H1 (cell line): ENCODE data around the gene CHPF2. TPM values are rescaled to one million over a fixed set of nuclear protein-coding genes. Genes with fewer than 3 reads are reported as not detected.

Experiments used
- CTCF ChIA-PET: fragments of 300-600 bp; sonication (Branson Sonifier 250); formaldehyde crosslinking; loops from one replicate; lab custom pipeline; 2021; ENCODE audit not compliant: partially characterized antibody; lab: Charles Lee
- POLR2A ChIA-PET: fragments of 300-600 bp; sonication (Branson Sonifier 250); formaldehyde crosslinking; loops from one replicate; lab custom pipeline; 2021; ENCODE audit warnings: inconsistent platforms; ENCODE audit not compliant: partially characterized antibody; lab: Charles Lee
- DNase-seq, 2 experiments: peaks; one replicate each; pipeline versions ENCODE4 v3.0.0 to v3.0.0-alpha.2; 2010 to 2022; ENCODE audit warnings: low spot score in 2 of 2, low read depth in 1 of 2, mixed read lengths in 1 of 2
- FAIRE-seq: peaks from 2 replicates; lab custom pipeline; 2011; peaks lifted over from hg19 to GRCh38; lab: Jason Lieb, UNC
- H2AFZ ChIP-seq: 2 replicates; pipeline ENCODE4 v1.8.1; 2012; ENCODE audit warnings: low read length, inconsistent platforms
- H2AK5ac ChIP-seq: 2 replicates; pipeline ENCODE4 v1.6.1; 2013; ENCODE audit warnings: low read depth, low read length
- H2BK120ac ChIP-seq: replicated peaks from 2 replicates; pipeline ENCODE3; 2013; ENCODE audit warnings: low read depth, low read length, inconsistent platforms
- H2BK12ac ChIP-seq: 2 replicates; pipeline ENCODE4 v1.6.1; 2013; ENCODE audit warnings: low read depth, low read length
- H2BK15ac ChIP-seq: 2 replicates; pipeline ENCODE4 v1.6.1; 2013; ENCODE audit warnings: low read length
- H2BK20ac ChIP-seq: 2 replicates; pipeline ENCODE4 v1.6.1; 2013; ENCODE audit warnings: low read length
- H2BK5ac ChIP-seq: 2 replicates; pipeline ENCODE4 v1.6.1; 2013; ENCODE audit warnings: low read depth, low read length
- H3K14ac ChIP-seq: 2 replicates; pipeline ENCODE4 v1.6.1; 2013; ENCODE audit warnings: inconsistent platforms; ENCODE audit not compliant: insufficient read length
- H3K18ac ChIP-seq: 2 replicates; pipeline ENCODE4 v1.6.1; 2013; ENCODE audit warnings: low read length; ENCODE audit errors: extremely low read depth
- H3K23ac ChIP-seq: 2 replicates; pipeline ENCODE4 v1.6.1; 2013; ENCODE audit warnings: inconsistent platforms; ENCODE audit not compliant: insufficient read length
- H3K23me2 ChIP-seq: 2 replicates; pipeline ENCODE4 v1.6.1; 2013; ENCODE audit warnings: low read depth, low read length
- H3K27ac ChIP-seq: 2 replicates; pipeline ENCODE4 v1.6.1; 2011; ENCODE audit warnings: low read depth, low read length, inconsistent platforms
- H3K27me3 ChIP-seq, 4 experiments: replicated peaks in 1 of 4; 1 replicate in 1 of 4; 2 replicates in 3 of 4; pipeline versions ENCODE4 v1.6.1 to v1.8.1; 2011 to 2013; ENCODE audit warnings: low read length in 3 of 4, mild to moderate bottlenecking in 3 of 4, inconsistent platforms in 2 of 4, mixed read lengths in 2 of 4, moderate library complexity in 1 of 4; ENCODE audit not compliant: control insufficient read depth in 3 of 4, insufficient read depth in 3 of 4; ENCODE audit errors: extremely low read depth in 1 of 4
- H3K36me3 ChIP-seq, 4 experiments: 2 replicates each; pipeline versions ENCODE4 v1.6.1 to v1.8.1; 2011 to 2013; ENCODE audit warnings: mild to moderate bottlenecking in 4 of 4, low read length in 3 of 4, moderate library complexity in 2 of 4, control low read depth in 1 of 4, inconsistent platforms in 1 of 4; ENCODE audit not compliant: insufficient read depth in 4 of 4, control insufficient read depth in 2 of 4
- H3K4ac ChIP-seq: replicated peaks from 2 replicates; pipeline ENCODE3; 2013; ENCODE audit warnings: low read length, low read depth, mixed read lengths, inconsistent platforms; ENCODE audit not compliant: insufficient read length
- H3K4me1 ChIP-seq, 4 experiments: replicated peaks in 1 of 4; 1 replicate in 1 of 4; 2 replicates in 3 of 4; pipeline versions ENCODE4 v1.6.1 to v1.8.1; 2011 to 2013; ENCODE audit warnings: low read length in 3 of 4, inconsistent platforms in 2 of 4, mixed read lengths in 1 of 4; ENCODE audit not compliant: insufficient read depth in 4 of 4, control insufficient read depth in 3 of 4
- H3K4me2 ChIP-seq, 2 experiments: 2 replicates each; pipeline versions ENCODE4 v1.6.1 to v1.8.1; 2011 to 2013; ENCODE audit warnings: low read depth in 2 of 2, low read length in 2 of 2, control low read depth in 1 of 2, inconsistent platforms in 1 of 2, mild to moderate bottlenecking in 1 of 2; ENCODE audit not compliant: insufficient read depth in 1 of 2
- H3K4me3 ChIP-seq, 4 experiments: fragments of 200-600, 300-600 bp in 1 of 4; sonication (generic), shearing (Covaris generic), sonication (Bioruptor Twin) in 1 of 4; 2 replicates each; pipeline versions ENCODE4 v1.5.1 to v1.8.1; 2011 to 2016; ENCODE audit warnings: low read length in 4 of 4, low read depth in 3 of 4, control low read depth in 2 of 4, inconsistent platforms in 2 of 4, mild to moderate bottlenecking in 2 of 4, mixed read lengths in 1 of 4, moderate library complexity in 1 of 4; ENCODE audit not compliant: insufficient read depth in 2 of 4; ENCODE audit errors: extremely low read depth in 1 of 4
- H3K56ac ChIP-seq: replicated peaks from 2 replicates; pipeline ENCODE3; 2013; ENCODE audit warnings: low read depth, mild to moderate bottlenecking, mixed read lengths, low read length, inconsistent platforms; ENCODE audit not compliant: insufficient read length
- H3K79me1 ChIP-seq: 2 replicates; pipeline ENCODE4 v1.6.1; 2013; ENCODE audit warnings: low read depth, low read length, control low read depth
- H3K79me2 ChIP-seq, 2 experiments: 2 replicates each; pipeline versions ENCODE4 v1.6.1 to v1.8.1; 2012 to 2013; ENCODE audit warnings: low read length in 2 of 2, mild to moderate bottlenecking in 2 of 2, inconsistent platforms in 1 of 2; ENCODE audit not compliant: insufficient read depth in 2 of 2, control insufficient read depth in 1 of 2
- H3K9ac ChIP-seq, 4 experiments: replicated peaks in 1 of 4; 1 replicate in 1 of 4; 2 replicates in 3 of 4; pipeline versions ENCODE4 v1.6.1 to v1.8.1; 2011 to 2013; ENCODE audit warnings: low read depth in 3 of 4, low read length in 3 of 4, control low read depth in 2 of 4, mild to moderate bottlenecking in 2 of 4, moderate library complexity in 2 of 4, inconsistent platforms in 1 of 4; ENCODE audit errors: extremely low read depth in 1 of 4
- H3K9me3 ChIP-seq, 2 experiments: 2 replicates each; pipeline versions ENCODE4 v1.6.1 to v1.8.1; 2012 to 2013; ENCODE audit warnings: mild to moderate bottlenecking in 2 of 2, moderate library complexity in 2 of 2, control low read depth in 1 of 2, inconsistent platforms in 1 of 2, low read depth in 1 of 2, low read length in 1 of 2, mixed read lengths in 1 of 2; ENCODE audit not compliant: insufficient read depth in 2 of 2
- H4K20me1 ChIP-seq, 2 experiments: replicated peaks in 1 of 2; 2 replicates each; pipeline versions ENCODE3 to v1.8.1; 2011 to 2013; ENCODE audit warnings: inconsistent platforms in 2 of 2, low read length in 2 of 2, mild to moderate bottlenecking in 1 of 2; ENCODE audit not compliant: insufficient read depth in 2 of 2, control insufficient read depth in 1 of 2
- H4K5ac ChIP-seq: 2 replicates; pipeline ENCODE4 v1.6.1; 2013; ENCODE audit warnings: low read length, low read depth, mixed read lengths, inconsistent platforms; ENCODE audit not compliant: insufficient read length
- H4K8ac ChIP-seq: 2 replicates; pipeline ENCODE4 v1.8.0; 2013; ENCODE audit warnings: mild to moderate bottlenecking, moderate library complexity, low read length, inconsistent platforms; ENCODE audit not compliant: insufficient read depth; ENCODE audit errors: extremely low read depth
- H4K91ac ChIP-seq: replicated peaks from 2 replicates; pipeline ENCODE3; 2013; ENCODE audit warnings: low read length, mixed read lengths, inconsistent platforms; ENCODE audit not compliant: insufficient read length
- CEBPB ChIP-seq: IDR thresholded peaks from 2 replicates; pipeline ENCODE4 v1.6.1; 2012; ENCODE audit warnings: low read depth, low read length
- GTF2F1 ChIP-seq: IDR thresholded peaks from 2 replicates; pipeline ENCODE4 v1.6.1; 2012; ENCODE audit warnings: low read depth, low read length, improper control_type of control experiment, borderline replicate concordance
- HDAC2 ChIP-seq, 2 experiments: fragments of 300-600 bp in 1 of 2; sonication (generic) in 1 of 2; IDR thresholded peaks; 2 replicates each; pipeline ENCODE4 v1.6.1; 2011 to 2012; ENCODE audit warnings: low read depth in 2 of 2, low read length in 2 of 2, mild to moderate bottlenecking in 2 of 2, moderate library complexity in 2 of 2, borderline replicate concordance in 1 of 2, inconsistent platforms in 1 of 2
- HDAC6 ChIP-seq: IDR thresholded peaks from one replicate; pipeline ENCODE4 v1.7.1; 2012; ENCODE audit warnings: low read depth, mild to moderate bottlenecking, inconsistent platforms, low read length, moderate library complexity
- MAFK ChIP-seq: IDR thresholded peaks from 2 replicates; pipeline ENCODE4 v1.6.1; 2012; ENCODE audit warnings: low read depth, mild to moderate bottlenecking, improper control_type of control experiment, low read length
- POLR2A ChIP-seq, 2 experiments: IDR thresholded peaks; 1 replicate in 1 of 2; 2 replicates in 1 of 2; pipeline ENCODE4 v1.6.1; 2011; ENCODE audit warnings: low read depth in 2 of 2, low read length in 2 of 2, mild to moderate bottlenecking in 2 of 2; ENCODE audit errors: control extremely low read depth in 1 of 2
- RAD21 ChIP-seq, 2 experiments: IDR thresholded peaks in 1 of 2; conservative IDR thresholded peaks in 1 of 2; 2 replicates each; pipeline ENCODE4 v1.6.1; 2011; ENCODE audit warnings: low read depth in 2 of 2, low read length in 2 of 2, improper control_type of control experiment in 1 of 2, inconsistent platforms in 1 of 2, mild to moderate bottlenecking in 1 of 2, moderate library complexity in 1 of 2
- SAP30 ChIP-seq: fragments of 300-600 bp; sonication (generic); IDR thresholded peaks from 2 replicates; pipeline ENCODE4 v1.7.1; 2012; ENCODE audit warnings: low read length, moderate library complexity, mild to moderate bottlenecking, inconsistent platforms; ENCODE audit not compliant: insufficient read depth, insufficient replicate concordance
- WGBS, 2 experiments: shearing (Covaris generic) in 1 of 2; methylation state at CpG; one replicate each; pipeline versions ENCODE4 v1.1.6 to v1.1.7; 2013 to 2015; ENCODE audit warnings: low lambda C conversion rate in 2 of 2, mixed read lengths in 2 of 2, inconsistent platforms in 1 of 2, low coverage in 1 of 2, missing lambda C conversion rate in 1 of 2; ENCODE audit not compliant: insufficient replicate concordance in 2 of 2, insufficient coverage in 1 of 2, insufficient read length in 1 of 2; ENCODE audit errors: extremely low coverage in 1 of 2, missing lambda C conversion rate in 1 of 2; 5-methylcytosine and 5-hydroxymethylcytosine counted together
- polyA plus RNA-seq, 7 experiments: library from polyadenylated mRNA; depleted of rRNA in 3 of 7; stranded (reverse) in 5 of 7; unstranded in 2 of 7; fragments of >200 nt in 5 of 7; fragments of 200-250 nt in 2 of 7; gene quantifications; 1 replicate in 5 of 7; 2 replicates in 1 of 7; 4 replicates in 1 of 7; pipeline versions ENCODE4 v1.2.1 to v1.2.3, GENCODE V29; 2011 to 2013; ENCODE audit warnings: missing spikeins in 2 of 7, mixed read lengths in 2 of 7
- total RNA-seq: library from RNA; stranded (reverse); fragmentation: NEBNext Ultra II Directional; extraction: Animal tissue kit (Norgen Biotek cat#: 25700); gene quantifications from 2 replicates; pipeline ENCODE4 v1.2.1, GENCODE V29; 2021
- TF ChIP-seq, protein P1 (sequence below), 3 experiments: IDR thresholded peaks; 1 replicate in 2 of 3; 2 replicates in 1 of 3; pipeline versions ENCODE4 v1.5.1 to v1.6.1; 2011; ENCODE audit warnings: low read length in 3 of 3, mild to moderate bottlenecking in 3 of 3, inconsistent platforms in 2 of 3, low read depth in 1 of 3, moderate library complexity in 1 of 3; ENCODE audit not compliant: insufficient read depth in 1 of 3; ENCODE audit errors: control extremely low read depth in 1 of 3

The CHPF2 gene
- total and polyA plus RNA-seq, 2 of the 8 experiments (the other 6 are each of a cell fraction or from before 2014, with no cell fraction given), result 14.4 to 20.6 TPM

DNA sequence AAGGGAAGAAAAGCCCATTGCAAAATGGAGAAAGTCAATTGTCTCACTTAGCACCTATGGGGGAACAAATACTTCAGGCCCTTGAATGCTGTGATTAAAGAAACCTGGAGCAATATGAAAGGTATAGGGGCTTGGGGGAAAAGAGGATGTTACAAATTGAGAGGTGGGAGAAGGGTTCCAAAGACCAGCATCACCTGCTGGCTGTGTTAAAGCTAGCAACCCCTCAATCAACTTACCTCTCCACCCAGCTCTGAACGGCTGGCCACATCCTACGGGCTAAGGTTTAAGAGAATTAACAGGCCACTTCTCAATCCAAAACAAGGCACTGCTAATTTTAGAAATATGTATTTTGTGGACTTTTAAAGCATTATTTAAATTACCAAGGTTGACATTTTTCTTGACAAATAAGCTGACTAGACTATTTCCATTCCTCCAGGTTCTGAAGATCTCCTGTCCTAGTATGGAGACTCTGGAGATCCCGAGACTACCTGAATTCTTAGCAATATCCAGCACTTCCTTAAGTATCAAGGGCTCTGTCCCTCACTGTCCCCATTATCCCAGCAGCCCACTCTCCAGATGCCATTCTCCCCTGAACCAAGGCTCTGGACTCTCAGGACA is 21.0 kb upstream of the CHPF2 start:
- Histone ChIP-seq H3K18ac (no peak overlapping the region), H3K79me1 (no peaks in the 10 kb centered on the region), H4K5ac (no peak overlapping the region), H4K20me1 (peaks cover 5 to 6% of the 10 kb centered on the region in 2 experiments), H3K27me3 (no peaks in the 10 kb centered on the region), H2BK15ac (no peak overlapping the region), H3K36me3 (peaks cover 24 to 37% (median 29%) of the 10 kb centered on the region in 4 experiments), H3K23me2 (no peaks in the 10 kb centered on the region), H4K8ac (no peak overlapping the region), H4K91ac (no peak overlapping the region), H2BK5ac (no peak overlapping the region), H2BK20ac (no peak overlapping the region), H2AFZ (no peak overlapping the region), H3K27ac (no peak overlapping the region), H3K4ac (no peak overlapping the region), H3K23ac (no peak overlapping the region), H2AK5ac (no peak overlapping the region), H3K56ac (no peak overlapping the region), H3K9ac (no peak overlapping the region), H2BK12ac (no peak overlapping the region), H3K4me2 (no peak overlapping the region; a peak in 1 of 4 replicates), H3K14ac (no peak overlapping the region), H3K9me3 (no peaks in the 10 kb centered on the region), H3K79me2 (no peaks in the 10 kb centered on the region), H2BK120ac (no peak overlapping the region), H3K4me1 (peaks cover 0 to 6% (median 3%) of the 10 kb centered on the region in 4 experiments; a peak in 4 of 7 replicates), H3K4me3 (no peak overlapping the region)
- ChIA-PET POLR2A (interaction anchor here (0.9 to 5.7 kb wide), 10 partner anchors 9 to 49 kb away, joined by 3 to 36 read pairs (median 4); partner anchors contain the start of gene ABCF2), CTCF (interaction anchor here (0.7 to 4.0 kb wide), 12 partner anchors 9 to 110 kb away, joined by 3 to 25 read pairs (median 4); no protein-coding TSS in a partner anchor)
- DNase-seq (no peak), FAIRE-seq (no peak)
- 90% methylated on average over 3 of the region's 3 CpGs; no CpG with 5 or more reads in 1 of the 2 experiments for WGBS, 2 experiments
- TF ChIP-seq GTF2F1, result no peak
- TF ChIP-seq MAFK, result peak; percentile 60; the same call in 1 of the 2 replicates
- no peak; a peak in 1 of 3 replicates for TF ChIP-seq POLR2A (IDR thresholded peaks at IDR 0.05; ENCODE audit: control extremely low read depth in 1 of 2, low read depth in 2 of 2, low read length in 2 of 2)
- no peak for TF ChIP-seq CEBPB
- TF ChIP-seq, protein P1, sequence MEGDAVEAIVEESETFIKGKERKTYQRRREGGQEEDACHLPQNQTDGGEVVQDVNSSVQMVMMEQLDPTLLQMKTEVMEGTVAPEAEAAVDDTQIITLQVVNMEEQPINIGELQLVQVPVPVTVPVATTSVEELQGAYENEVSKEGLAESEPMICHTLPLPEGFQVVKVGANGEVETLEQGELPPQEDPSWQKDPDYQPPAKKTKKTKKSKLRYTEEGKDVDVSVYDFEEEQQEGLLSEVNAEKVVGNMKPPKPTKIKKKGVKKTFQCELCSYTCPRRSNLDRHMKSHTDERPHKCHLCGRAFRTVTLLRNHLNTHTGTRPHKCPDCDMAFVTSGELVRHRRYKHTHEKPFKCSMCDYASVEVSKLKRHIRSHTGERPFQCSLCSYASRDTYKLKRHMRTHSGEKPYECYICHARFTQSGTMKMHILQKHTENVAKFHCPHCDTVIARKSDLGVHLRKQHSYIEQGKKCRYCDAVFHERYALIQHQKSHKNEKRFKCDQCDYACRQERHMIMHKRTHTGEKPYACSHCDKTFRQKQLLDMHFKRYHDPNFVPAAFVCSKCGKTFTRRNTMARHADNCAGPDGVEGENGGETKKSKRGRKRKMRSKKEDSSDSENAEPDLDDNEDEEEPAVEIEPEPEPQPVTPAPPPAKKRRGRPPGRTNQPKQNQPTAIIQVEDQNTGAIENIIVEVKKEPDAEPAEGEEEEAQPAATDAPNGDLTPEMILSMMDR (IDR thresholded peaks at IDR 0.05; ENCODE audit: control extremely low read depth in 1 of 3, insufficient read depth in 1 of 3, low read depth in 1 of 3, low read length in 3 of 3), result peak; percentile 5 to 40 (median 19); a peak in 3 of 4 replicates
- no peak for TF ChIP-seq HDAC6
- no peak for TF ChIP-seq SAP30
- no peak for TF ChIP-seq HDAC2 (IDR thresholded peaks at IDR 0.05; ENCODE audit: borderline replicate concordance in 1 of 2, low read depth in 2 of 2, low read length in 2 of 2)
- peak in 1 of 2 experiments; percentile 24; a peak in 1 of 4 replicates for TF ChIP-seq RAD21 (IDR thresholded peaks at IDR 0.05 in 1 of 2, conservative IDR thresholded peaks at IDR 0.05 in 1 of 2; ENCODE audit: low read depth in 2 of 2, low read length in 2 of 2)
